WTC11 (cell line): ENCODE results near the gene DPYSL4. TPM values are rescaled to one million over a fixed set of nuclear protein-coding genes. Genes with fewer than 3 reads are reported as not detected.

Source experiments
- ATAC-seq: fragments of 200-7000 bp; cut with Tn5 transposase; 2 replicates; pipeline ENCODE4 v1.10.0; 2021; ENCODE audit warnings: mild to moderate bottlenecking, moderate library complexity
- CTCF ChIA-PET: fragments of 300-600 bp; sonication (Branson Sonifier 250); formaldehyde crosslinking; loops from one replicate; lab custom pipeline; 2021; ENCODE audit warnings: antibody characterized with exemption; lab: Charles Lee
- POLR2A ChIA-PET: fragments of 350-600 bp; sonication (Branson Sonifier 250); formaldehyde crosslinking; loops from one replicate; lab custom pipeline; 2021; ENCODE audit warnings: antibody characterized with exemption; lab: Charles Lee
- DNase-seq: peaks from one replicate; pipeline ENCODE4 v3.0.0; 2021; ENCODE audit warnings: low spot score
- H3K27ac Mint-ChIP-seq: 2 replicates; pipeline ENCODE4 v1.8.0; 2021; ENCODE audit warnings: mixed read lengths
- H3K27me3 Mint-ChIP-seq: 2 replicates; pipeline ENCODE4 v1.8.0; 2021; ENCODE audit warnings: low read depth, mild to moderate bottlenecking, moderate library complexity, mixed read lengths
- H3K36me3 Mint-ChIP-seq: 2 replicates; pipeline ENCODE4 v1.8.0; 2021; ENCODE audit warnings: mixed read lengths
- H3K4me1 Mint-ChIP-seq: 2 replicates; pipeline ENCODE4 v1.8.0; 2022; ENCODE audit warnings: mixed read lengths
- H3K4me3 Mint-ChIP-seq: 2 replicates; pipeline ENCODE4 v1.8.0; 2021; ENCODE audit warnings: mild to moderate bottlenecking, moderate library complexity, mixed read lengths
- H3K9me3 Mint-ChIP-seq: 2 replicates; pipeline ENCODE4 v1.8.0; 2021; ENCODE audit warnings: mixed read lengths
- AR ChIP-seq: fragments of 250-450 bp; sonication (Bioruptor Pico); IDR thresholded peaks from 2 replicates; pipeline ENCODE4 v1.9.0; 2021; ENCODE audit warnings: mild to moderate bottlenecking
- EMX1 ChIP-seq: fragments of 250-450 bp; sonication (Bioruptor Pico); IDR thresholded peaks from 2 replicates; pipeline ENCODE4 v1.8.0; 2021; ENCODE audit warnings: mild to moderate bottlenecking
- ESRRA ChIP-seq: sonication (generic); formaldehyde crosslinking; IDR thresholded peaks from 2 replicates; pipeline ENCODE4 v1.8.1; 2022; ENCODE audit warnings: mild to moderate bottlenecking, missing genetic modification reagents, borderline replicate concordance
- ETV6 ChIP-seq: sonication (generic); formaldehyde crosslinking; IDR thresholded peaks from 2 replicates; pipeline ENCODE4 v1.8.1; 2022; ENCODE audit warnings: mild to moderate bottlenecking, missing genetic modification reagents
- FOXP1 ChIP-seq: sonication (generic); formaldehyde crosslinking; IDR thresholded peaks from 2 replicates; pipeline ENCODE4 v1.8.0; 2022; ENCODE audit warnings: missing genetic modification reagents, mild to moderate bottlenecking, moderate library complexity, borderline replicate concordance
- JAZF1 ChIP-seq: fragments of 250-450 bp; sonication (Bioruptor Pico); IDR thresholded peaks from 2 replicates; pipeline ENCODE4 v1.9.0; 2021; ENCODE audit warnings: moderate library complexity, mild to moderate bottlenecking, inconsistent platforms
- KAT7 ChIP-seq: sonication (generic); formaldehyde crosslinking; IDR thresholded peaks from 2 replicates; pipeline ENCODE4 v1.8.1; 2023; ENCODE audit warnings: missing genetic modification reagents, mild to moderate bottlenecking, borderline replicate concordance
- RELA ChIP-seq: sonication (generic); formaldehyde crosslinking; IDR thresholded peaks from 2 replicates; pipeline ENCODE4 v1.8.1; 2022; ENCODE audit warnings: missing genetic modification reagents, mild to moderate bottlenecking, borderline replicate concordance
- TCF7 ChIP-seq: sonication (generic); formaldehyde crosslinking; IDR thresholded peaks from 2 replicates; pipeline ENCODE4 v1.8.0; 2022; ENCODE audit warnings: mild to moderate bottlenecking, low read depth, missing genetic modification reagents, moderate library complexity
- ZNF281 ChIP-seq: sonication (generic); formaldehyde crosslinking; IDR thresholded peaks from 2 replicates; pipeline ENCODE4 v1.8.0; 2023; ENCODE audit warnings: mild to moderate bottlenecking, missing genetic modification reagents
- ZNF317 ChIP-seq: sonication (generic); formaldehyde crosslinking; IDR thresholded peaks from 2 replicates; pipeline ENCODE4 v1.8.1; 2023; ENCODE audit warnings: low read depth, mild to moderate bottlenecking, moderate library complexity, missing genetic modification reagents, borderline replicate concordance
- ZNF532 ChIP-seq: fragments of 250-450 bp; sonication (Bioruptor Pico); IDR thresholded peaks from 2 replicates; pipeline ENCODE4 v1.9.0; 2021; ENCODE audit warnings: mild to moderate bottlenecking, borderline replicate concordance
- total RNA-seq: library from RNA; stranded (reverse); gene quantifications from 3 replicates; pipeline ENCODE4 v1.2.3, GENCODE V29; 2021
- TF ChIP-seq, protein P1 (sequence below): fragments of 250-450 bp; sonication (Bioruptor Pico); IDR thresholded peaks from 2 replicates; pipeline ENCODE4 v1.8.0; 2021; ENCODE audit warnings: mild to moderate bottlenecking
- TF ChIP-seq, protein P2 (sequence below): sonication (generic); formaldehyde crosslinking; IDR thresholded peaks from 2 replicates; pipeline ENCODE4 v1.8.1; 2022; ENCODE audit warnings: mild to moderate bottlenecking, missing genetic modification reagents, moderate library complexity, borderline replicate concordance
- TF ChIP-seq, protein P3 (sequence below): sonication (generic); formaldehyde crosslinking; conservative IDR thresholded peaks from 2 replicates; pipeline ENCODE4 v1.8.1; 2023; ENCODE audit warnings: mild to moderate bottlenecking, low read depth, missing genetic modification reagents, moderate library complexity

The DPYSL4 gene
- total RNA-seq, 1 experiment from 2014 or later: 17.0 TPM

GRCh38 chr10:132238371-132239125 lies 51.8 kb downstream of the DPYSL4 start (continued):
- TF ChIP-seq TCF7 (CRISPR knock-in tag) (no peak), KAT7 (no peak), ZNF281 (CRISPR knock-in tag) (no peak)

- TF ChIP-seq ZNF532: no peak
- no peak for TF ChIP-seq ZNF317 (CRISPR knock-in tag)
- TF ChIP-seq EMX1 (CRISPR knock-in tag): no peak
- TF ChIP-seq JAZF1 (CRISPR knock-in tag): no peak
- TF ChIP-seq, protein P1, sequence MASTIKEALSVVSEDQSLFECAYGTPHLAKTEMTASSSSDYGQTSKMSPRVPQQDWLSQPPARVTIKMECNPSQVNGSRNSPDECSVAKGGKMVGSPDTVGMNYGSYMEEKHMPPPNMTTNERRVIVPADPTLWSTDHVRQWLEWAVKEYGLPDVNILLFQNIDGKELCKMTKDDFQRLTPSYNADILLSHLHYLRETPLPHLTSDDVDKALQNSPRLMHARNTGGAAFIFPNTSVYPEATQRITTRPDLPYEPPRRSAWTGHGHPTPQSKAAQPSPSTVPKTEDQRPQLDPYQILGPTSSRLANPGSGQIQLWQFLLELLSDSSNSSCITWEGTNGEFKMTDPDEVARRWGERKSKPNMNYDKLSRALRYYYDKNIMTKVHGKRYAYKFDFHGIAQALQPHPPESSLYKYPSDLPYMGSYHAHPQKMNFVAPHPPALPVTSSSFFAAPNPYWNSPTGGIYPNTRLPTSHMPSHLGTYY (CRISPR knock-in tag): no peak
- no peak for TF ChIP-seq AR (CRISPR knock-in tag)
- no peak for TF ChIP-seq ETV6
- TF ChIP-seq, protein P2, sequence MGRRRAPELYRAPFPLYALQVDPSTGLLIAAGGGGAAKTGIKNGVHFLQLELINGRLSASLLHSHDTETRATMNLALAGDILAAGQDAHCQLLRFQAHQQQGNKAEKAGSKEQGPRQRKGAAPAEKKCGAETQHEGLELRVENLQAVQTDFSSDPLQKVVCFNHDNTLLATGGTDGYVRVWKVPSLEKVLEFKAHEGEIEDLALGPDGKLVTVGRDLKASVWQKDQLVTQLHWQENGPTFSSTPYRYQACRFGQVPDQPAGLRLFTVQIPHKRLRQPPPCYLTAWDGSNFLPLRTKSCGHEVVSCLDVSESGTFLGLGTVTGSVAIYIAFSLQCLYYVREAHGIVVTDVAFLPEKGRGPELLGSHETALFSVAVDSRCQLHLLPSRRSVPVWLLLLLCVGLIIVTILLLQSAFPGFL (CRISPR knock-in tag): no peak
- TF ChIP-seq FOXP1 (CRISPR knock-in tag): no peak
- TF ChIP-seq RELA (CRISPR knock-in tag): no peak
- TF ChIP-seq, protein P3, sequence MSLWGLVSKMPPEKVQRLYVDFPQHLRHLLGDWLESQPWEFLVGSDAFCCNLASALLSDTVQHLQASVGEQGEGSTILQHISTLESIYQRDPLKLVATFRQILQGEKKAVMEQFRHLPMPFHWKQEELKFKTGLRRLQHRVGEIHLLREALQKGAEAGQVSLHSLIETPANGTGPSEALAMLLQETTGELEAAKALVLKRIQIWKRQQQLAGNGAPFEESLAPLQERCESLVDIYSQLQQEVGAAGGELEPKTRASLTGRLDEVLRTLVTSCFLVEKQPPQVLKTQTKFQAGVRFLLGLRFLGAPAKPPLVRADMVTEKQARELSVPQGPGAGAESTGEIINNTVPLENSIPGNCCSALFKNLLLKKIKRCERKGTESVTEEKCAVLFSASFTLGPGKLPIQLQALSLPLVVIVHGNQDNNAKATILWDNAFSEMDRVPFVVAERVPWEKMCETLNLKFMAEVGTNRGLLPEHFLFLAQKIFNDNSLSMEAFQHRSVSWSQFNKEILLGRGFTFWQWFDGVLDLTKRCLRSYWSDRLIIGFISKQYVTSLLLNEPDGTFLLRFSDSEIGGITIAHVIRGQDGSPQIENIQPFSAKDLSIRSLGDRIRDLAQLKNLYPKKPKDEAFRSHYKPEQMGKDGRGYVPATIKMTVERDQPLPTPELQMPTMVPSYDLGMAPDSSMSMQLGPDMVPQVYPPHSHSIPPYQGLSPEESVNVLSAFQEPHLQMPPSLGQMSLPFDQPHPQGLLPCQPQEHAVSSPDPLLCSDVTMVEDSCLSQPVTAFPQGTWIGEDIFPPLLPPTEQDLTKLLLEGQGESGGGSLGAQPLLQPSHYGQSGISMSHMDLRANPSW (CRISPR knock-in tag): no peak
- TF ChIP-seq ESRRA (CRISPR knock-in tag): no peak
- TF ChIP-seq, all 79 proteins: peak for 0
- Mint-ChIP-seq H3K36me3 (no peaks in the 10 kb centered on the region), H3K27me3 (no peaks in the 10 kb centered on the region), H3K9me3 (no peaks in the 10 kb centered on the region), H3K4me1 (no peaks in the 10 kb centered on the region), H3K4me3 (no peak overlapping the region), H3K27ac (no peak overlapping the region)
- POLR2A ChIA-PET: no interaction called here
- ATAC-seq (no peak), DNase-seq (no peak)
- CTCF ChIA-PET: interaction anchor here (1.5 kb wide), 2 partner anchors 13 to 122 kb away, joined by 4 to 5 read pairs; no protein-coding TSS in a partner anchor
Measured at GRCh38 chr10:132239126-132240031, 52.6 kb downstream of the DPYSL4 start.
